ENCODE measurements around the gene TTC21B. TPM values are rescaled to one million over a fixed set of nuclear protein-coding genes. Genes with fewer than 3 reads are reported as not detected.

The TTC21B gene
- total and polyA plus RNA-seq, 10 of the 15 experiments (the other 5 are each of a cell fraction or from before 2014, with no cell fraction given): 2.7 to 22.4 (median 11.3) TPM

DNA sequence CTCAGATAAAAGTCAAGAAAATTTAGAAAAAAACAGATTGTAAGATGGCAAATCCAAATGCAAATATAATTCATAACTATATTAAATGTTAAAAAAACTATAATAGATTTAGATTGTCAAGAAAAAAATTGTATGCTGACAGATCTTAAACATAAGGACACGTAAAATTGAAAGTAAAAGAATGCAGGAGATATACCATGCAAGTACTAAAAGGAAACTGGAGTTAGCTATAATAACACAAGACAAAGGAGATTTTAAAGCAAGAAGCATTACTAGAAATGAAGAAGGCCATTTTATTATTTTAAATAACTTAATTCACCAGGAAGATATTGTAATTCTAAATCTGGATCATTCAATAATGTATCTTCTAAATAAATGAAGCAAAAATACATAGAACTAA lies 48.3 kb downstream of the TTC21B start:
- 90% methylated on average over 1 of the region's 1 CpG for WGBS (ENCODE audit: insufficient coverage, insufficient replicate concordance, low lambda C conversion rate, missing lambda C conversion rate)
- in situ Hi-C loops (cut with MboI): no loop called here
- no peak for TF ChIP-seq GABPA (IDR thresholded peaks at IDR 0.05; ENCODE audit: low read depth)
- TF ChIP-seq LARP7 (IDR thresholded peaks at IDR 0.05): no peak
- no peak for TF ChIP-seq CBFB (IDR thresholded peaks at IDR 0.05; ENCODE audit: low read depth)
- no peak for TF ChIP-seq CHD4 (IDR thresholded peaks at IDR 0.05)
- TF ChIP-seq, protein P1, sequence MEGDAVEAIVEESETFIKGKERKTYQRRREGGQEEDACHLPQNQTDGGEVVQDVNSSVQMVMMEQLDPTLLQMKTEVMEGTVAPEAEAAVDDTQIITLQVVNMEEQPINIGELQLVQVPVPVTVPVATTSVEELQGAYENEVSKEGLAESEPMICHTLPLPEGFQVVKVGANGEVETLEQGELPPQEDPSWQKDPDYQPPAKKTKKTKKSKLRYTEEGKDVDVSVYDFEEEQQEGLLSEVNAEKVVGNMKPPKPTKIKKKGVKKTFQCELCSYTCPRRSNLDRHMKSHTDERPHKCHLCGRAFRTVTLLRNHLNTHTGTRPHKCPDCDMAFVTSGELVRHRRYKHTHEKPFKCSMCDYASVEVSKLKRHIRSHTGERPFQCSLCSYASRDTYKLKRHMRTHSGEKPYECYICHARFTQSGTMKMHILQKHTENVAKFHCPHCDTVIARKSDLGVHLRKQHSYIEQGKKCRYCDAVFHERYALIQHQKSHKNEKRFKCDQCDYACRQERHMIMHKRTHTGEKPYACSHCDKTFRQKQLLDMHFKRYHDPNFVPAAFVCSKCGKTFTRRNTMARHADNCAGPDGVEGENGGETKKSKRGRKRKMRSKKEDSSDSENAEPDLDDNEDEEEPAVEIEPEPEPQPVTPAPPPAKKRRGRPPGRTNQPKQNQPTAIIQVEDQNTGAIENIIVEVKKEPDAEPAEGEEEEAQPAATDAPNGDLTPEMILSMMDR (IDR thresholded peaks at IDR 0.05 in 2 of 3, conservative IDR thresholded peaks at IDR 0.05 in 1 of 3; ENCODE audit: control insufficient read depth in 2 of 3, extremely low read depth in 1 of 3, insufficient read depth in 1 of 3, low read depth in 3 of 3, low read length in 3 of 3): no peak
- TF ChIP-seq, protein P2, sequence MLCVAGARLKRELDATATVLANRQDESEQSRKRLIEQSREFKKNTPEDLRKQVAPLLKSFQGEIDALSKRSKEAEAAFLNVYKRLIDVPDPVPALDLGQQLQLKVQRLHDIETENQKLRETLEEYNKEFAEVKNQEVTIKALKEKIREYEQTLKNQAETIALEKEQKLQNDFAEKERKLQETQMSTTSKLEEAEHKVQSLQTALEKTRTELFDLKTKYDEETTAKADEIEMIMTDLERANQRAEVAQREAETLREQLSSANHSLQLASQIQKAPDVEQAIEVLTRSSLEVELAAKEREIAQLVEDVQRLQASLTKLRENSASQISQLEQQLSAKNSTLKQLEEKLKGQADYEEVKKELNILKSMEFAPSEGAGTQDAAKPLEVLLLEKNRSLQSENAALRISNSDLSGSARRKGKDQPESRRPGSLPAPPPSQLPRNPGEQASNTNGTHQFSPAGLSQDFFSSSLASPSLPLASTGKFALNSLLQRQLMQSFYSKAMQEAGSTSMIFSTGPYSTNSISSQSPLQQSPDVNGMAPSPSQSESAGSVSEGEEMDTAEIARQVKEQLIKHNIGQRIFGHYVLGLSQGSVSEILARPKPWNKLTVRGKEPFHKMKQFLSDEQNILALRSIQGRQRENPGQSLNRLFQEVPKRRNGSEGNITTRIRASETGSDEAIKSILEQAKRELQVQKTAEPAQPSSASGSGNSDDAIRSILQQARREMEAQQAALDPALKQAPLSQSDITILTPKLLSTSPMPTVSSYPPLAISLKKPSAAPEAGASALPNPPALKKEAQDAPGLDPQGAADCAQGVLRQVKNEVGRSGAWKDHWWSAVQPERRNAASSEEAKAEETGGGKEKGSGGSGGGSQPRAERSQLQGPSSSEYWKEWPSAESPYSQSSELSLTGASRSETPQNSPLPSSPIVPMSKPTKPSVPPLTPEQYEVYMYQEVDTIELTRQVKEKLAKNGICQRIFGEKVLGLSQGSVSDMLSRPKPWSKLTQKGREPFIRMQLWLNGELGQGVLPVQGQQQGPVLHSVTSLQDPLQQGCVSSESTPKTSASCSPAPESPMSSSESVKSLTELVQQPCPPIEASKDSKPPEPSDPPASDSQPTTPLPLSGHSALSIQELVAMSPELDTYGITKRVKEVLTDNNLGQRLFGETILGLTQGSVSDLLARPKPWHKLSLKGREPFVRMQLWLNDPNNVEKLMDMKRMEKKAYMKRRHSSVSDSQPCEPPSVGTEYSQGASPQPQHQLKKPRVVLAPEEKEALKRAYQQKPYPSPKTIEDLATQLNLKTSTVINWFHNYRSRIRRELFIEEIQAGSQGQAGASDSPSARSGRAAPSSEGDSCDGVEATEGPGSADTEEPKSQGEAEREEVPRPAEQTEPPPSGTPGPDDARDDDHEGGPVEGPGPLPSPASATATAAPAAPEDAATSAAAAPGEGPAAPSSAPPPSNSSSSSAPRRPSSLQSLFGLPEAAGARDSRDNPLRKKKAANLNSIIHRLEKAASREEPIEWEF (IDR thresholded peaks at IDR 0.05; ENCODE audit: insufficient replicate concordance, low read depth, low read length): no peak
- TF ChIP-seq PML (IDR thresholded peaks at IDR 0.05; ENCODE audit: low read length): no peak
- TF ChIP-seq ASH2L (IDR thresholded peaks at IDR 0.05; ENCODE audit: borderline replicate concordance, low read depth): no peak
- TF ChIP-seq, protein P3, sequence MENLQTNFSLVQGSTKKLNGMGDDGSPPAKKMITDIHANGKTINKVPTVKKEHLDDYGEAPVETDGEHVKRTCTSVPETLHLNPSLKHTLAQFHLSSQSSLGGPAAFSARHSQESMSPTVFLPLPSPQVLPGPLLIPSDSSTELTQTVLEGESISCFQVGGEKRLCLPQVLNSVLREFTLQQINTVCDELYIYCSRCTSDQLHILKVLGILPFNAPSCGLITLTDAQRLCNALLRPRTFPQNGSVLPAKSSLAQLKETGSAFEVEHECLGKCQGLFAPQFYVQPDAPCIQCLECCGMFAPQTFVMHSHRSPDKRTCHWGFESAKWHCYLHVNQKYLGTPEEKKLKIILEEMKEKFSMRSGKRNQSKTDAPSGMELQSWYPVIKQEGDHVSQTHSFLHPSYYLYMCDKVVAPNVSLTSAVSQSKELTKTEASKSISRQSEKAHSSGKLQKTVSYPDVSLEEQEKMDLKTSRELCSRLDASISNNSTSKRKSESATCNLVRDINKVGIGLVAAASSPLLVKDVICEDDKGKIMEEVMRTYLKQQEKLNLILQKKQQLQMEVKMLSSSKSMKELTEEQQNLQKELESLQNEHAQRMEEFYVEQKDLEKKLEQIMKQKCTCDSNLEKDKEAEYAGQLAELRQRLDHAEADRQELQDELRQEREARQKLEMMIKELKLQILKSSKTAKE (IDR thresholded peaks at IDR 0.05; ENCODE audit: low read depth, poor library complexity, severe bottlenecking): no peak
- TF ChIP-seq SUPT20H (IDR thresholded peaks at IDR 0.05; ENCODE audit: borderline replicate concordance, control insufficient read depth, low read depth, low read length): no peak
- TF ChIP-seq, protein P4, sequence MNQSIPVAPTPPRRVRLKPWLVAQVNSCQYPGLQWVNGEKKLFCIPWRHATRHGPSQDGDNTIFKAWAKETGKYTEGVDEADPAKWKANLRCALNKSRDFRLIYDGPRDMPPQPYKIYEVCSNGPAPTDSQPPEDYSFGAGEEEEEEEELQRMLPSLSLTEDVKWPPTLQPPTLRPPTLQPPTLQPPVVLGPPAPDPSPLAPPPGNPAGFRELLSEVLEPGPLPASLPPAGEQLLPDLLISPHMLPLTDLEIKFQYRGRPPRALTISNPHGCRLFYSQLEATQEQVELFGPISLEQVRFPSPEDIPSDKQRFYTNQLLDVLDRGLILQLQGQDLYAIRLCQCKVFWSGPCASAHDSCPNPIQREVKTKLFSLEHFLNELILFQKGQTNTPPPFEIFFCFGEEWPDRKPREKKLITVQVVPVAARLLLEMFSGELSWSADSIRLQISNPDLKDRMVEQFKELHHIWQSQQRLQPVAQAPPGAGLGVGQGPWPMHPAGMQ (IDR thresholded peaks at IDR 0.05; ENCODE audit: borderline replicate concordance): no peak

More for the DNA sequence above, 48.3 kb downstream of the TTC21B start:
- Histone ChIP-seq H4K20me1 (ENCODE audit: control insufficient read depth, insufficient read depth) (no peaks in the 10 kb centered on the region), H3K9me3 (replicated peaks; ENCODE audit: control insufficient read depth, insufficient read depth, low read length) (no peaks in the 10 kb centered on the region), H3K4me1 (ENCODE audit: control insufficient read depth, insufficient read depth, low read length) (no peaks in the 10 kb centered on the region), H2AFZ (ENCODE audit: control insufficient read depth, low read depth, low read length) (no peak overlapping the region), H3K36me3 (ENCODE audit: control insufficient read depth in 2 of 2, insufficient read depth in 2 of 2, low read length in 1 of 2) (no peaks in the 10 kb centered on the region; a peak in 1 of 4 replicates), H3K27me3 (replicated peaks in 1 of 2; ENCODE audit: control insufficient read depth in 2 of 2, insufficient read depth in 2 of 2, low read length in 1 of 2) (no peaks in the 10 kb centered on the region), H3K79me2 (ENCODE audit: control insufficient read depth, insufficient read depth, low read length) (no peaks in the 10 kb centered on the region), H3K9ac (ENCODE audit: control insufficient read depth, insufficient read depth, low read length) (no peak overlapping the region), H3K27ac (ENCODE audit: control insufficient read depth, insufficient read depth) (no peak overlapping the region), H3K4me3 (no peak overlapping the region), H3K4me2 (ENCODE audit: control insufficient read depth, insufficient read depth) (no peak overlapping the region)
- FAIRE-seq (no peak), DNase-seq (ENCODE audit: low read depth, low spot score) (no peak), ATAC-seq (no peak)
- no TSS peak for BruUV-seq (replicated peaks)
- ChIA-PET SMC1A (ENCODE audit: uncharacterized antibody, unreplicated experiment) (interaction anchor here (1.7 kb wide), 1 partner anchor 14 kb away, joined by 8 read pairs; no protein-coding TSS in a partner anchor), POLR2A (no interaction called here), CTCF (no interaction called here), RAD21 (ENCODE audit: unreplicated experiment) (no interaction called here)
- intact Hi-C loops (cut with micrococcal nuclease; ENCODE audit: unreplicated experiment): no loop called here

Measured in GM12878 (cell line).